PC-3 (cell line): ENCODE measurements around the gene G6PC3. TPM values are rescaled to one million over a fixed set of nuclear protein-coding genes. Genes with fewer than 3 reads are reported as not detected.

Source experiments
- ATAC-seq: fragments of 200-7000 bp; cut with Tn5 transposase; 2 replicates; pipeline ENCODE4 v1.9.1; 2020; ENCODE audit warnings: mild to moderate bottlenecking, moderate library complexity
- BruUV-seq: library from RNA; stranded (reverse); fragments of 400-500 nt; replicated peaks from 2 replicates; lab custom pipeline; 2021; lab: Mats Ljungman, UMichigan
- CTCF ChIA-PET: fragments of 300-600 bp; sonication (Branson Sonifier 250); formaldehyde crosslinking; loops from one replicate; lab custom pipeline; 2022; ENCODE audit warnings: antibody characterized with exemption; lab: Charles Lee
- POLR2A ChIA-PET: fragments of 300-600 bp; sonication (Branson Sonifier 250); formaldehyde crosslinking; loops from one replicate; lab custom pipeline; 2022; ENCODE audit warnings: antibody characterized with exemption; ENCODE audit not compliant: unreplicated experiment; lab: Charles Lee
- DNase-seq: peaks from one replicate; pipeline ENCODE4 v3.0.0-alpha.2; 2015
- H2AFZ ChIP-seq: fragments of 300-600 bp; sonication (generic); 2 replicates; pipeline ENCODE4 v1.6.0; 2016; ENCODE audit warnings: antibody characterized with exemption, low read length
- H3F3A ChIP-seq: fragments of 300-600 bp; sonication (generic); one replicate; pipeline ENCODE4 v1.6.0; 2017; ENCODE audit warnings: antibody characterized with exemption, low read length, control low read depth, mild to moderate bottlenecking; ENCODE audit not compliant: unreplicated experiment
- H3K27ac ChIP-seq: fragments of 300-600 bp; sonication (generic); 2 replicates; pipeline ENCODE4 v1.5.1; 2016; ENCODE audit warnings: mild to moderate bottlenecking, low read length
- H3K27me3 ChIP-seq: fragments of 300-600 bp; sonication (generic); 2 replicates; pipeline ENCODE4 v1.6.1; 2016; ENCODE audit warnings: low read length, mixed read lengths
- H3K36me3 ChIP-seq: fragments of 300-600 bp; sonication (generic); 2 replicates; pipeline ENCODE4 v1.6.1; 2016; ENCODE audit warnings: low read depth, mixed run types, low read length, mixed read lengths
- H3K4me1 ChIP-seq: fragments of 300-600 bp; sonication (generic); 2 replicates; pipeline ENCODE4 v1.5.1; 2016; ENCODE audit warnings: low read length; ENCODE audit not compliant: insufficient read depth
- H3K4me2 ChIP-seq: fragments of 300-600 bp; sonication (generic); 2 replicates; pipeline ENCODE4 v1.6.0; 2016; ENCODE audit warnings: low read length
- H3K4me3 ChIP-seq: fragments of 300-600 bp; sonication (generic); 2 replicates; pipeline ENCODE4 v1.5.1; 2016; ENCODE audit warnings: mild to moderate bottlenecking, low read length, mixed read lengths
- H3K79me2 ChIP-seq: fragments of 300-600 bp; sonication (generic); 2 replicates; pipeline ENCODE4 v1.6.1; 2017; ENCODE audit warnings: low read length, mixed read lengths
- H3K9ac ChIP-seq: fragments of 300-600 bp; sonication (generic); 2 replicates; pipeline ENCODE4 v1.6.0; 2016; ENCODE audit warnings: mild to moderate bottlenecking, low read length
- H3K9me2 ChIP-seq: fragments of 300-600 bp; sonication (generic); replicated peaks from 2 replicates; pipeline ENCODE4 v1.6.1; 2016; ENCODE audit warnings: mixed run types, low read length, mixed read lengths
- H3K9me3 ChIP-seq: fragments of 300-600 bp; sonication (generic); 2 replicates; pipeline ENCODE4 v1.6.1; 2016; ENCODE audit warnings: low read length, mixed read lengths
- H4K20me1 ChIP-seq: fragments of 300-600 bp; sonication (generic); 2 replicates; pipeline ENCODE4 v1.6.1; 2016; ENCODE audit warnings: low read length, mixed read lengths
- EZH2 ChIP-seq: fragments of 300-600 bp; sonication (generic); IDR thresholded peaks from one replicate; pipeline ENCODE4 v1.6.1; 2017; ENCODE audit warnings: antibody characterized with exemption, mild to moderate bottlenecking, low read length; ENCODE audit not compliant: unreplicated experiment
- EZH2phosphoT487 ChIP-seq: fragments of 300-600 bp; sonication (generic); IDR thresholded peaks from 2 replicates; pipeline ENCODE4 v1.6.1; 2018; ENCODE audit warnings: mild to moderate bottlenecking, antibody characterized with exemption, low read length, borderline replicate concordance
- intact Hi-C: fragments of 100-400 bp; cut with micrococcal nuclease; formaldehyde crosslinking; loops from 2 replicates; pipeline ENCODE4 v1.9.0; 2023
- total RNA-seq: library from RNA; depleted of rRNA; stranded (reverse); fragments of >200 nt; gene quantifications from 2 replicates; pipeline ENCODE4 v1.2.3, GENCODE V29; 2014
- TF ChIP-seq, protein P1 (sequence below): fragments of 300-600 bp; sonication (generic); conservative IDR thresholded peaks from 2 replicates; pipeline ENCODE4 v1.5.1; 2017; ENCODE audit warnings: antibody characterized with exemption, low read depth, mild to moderate bottlenecking, low read length

The G6PC3 gene
- total RNA-seq, 1 experiment from 2014 or later, result 69.5 TPM

DNA sequence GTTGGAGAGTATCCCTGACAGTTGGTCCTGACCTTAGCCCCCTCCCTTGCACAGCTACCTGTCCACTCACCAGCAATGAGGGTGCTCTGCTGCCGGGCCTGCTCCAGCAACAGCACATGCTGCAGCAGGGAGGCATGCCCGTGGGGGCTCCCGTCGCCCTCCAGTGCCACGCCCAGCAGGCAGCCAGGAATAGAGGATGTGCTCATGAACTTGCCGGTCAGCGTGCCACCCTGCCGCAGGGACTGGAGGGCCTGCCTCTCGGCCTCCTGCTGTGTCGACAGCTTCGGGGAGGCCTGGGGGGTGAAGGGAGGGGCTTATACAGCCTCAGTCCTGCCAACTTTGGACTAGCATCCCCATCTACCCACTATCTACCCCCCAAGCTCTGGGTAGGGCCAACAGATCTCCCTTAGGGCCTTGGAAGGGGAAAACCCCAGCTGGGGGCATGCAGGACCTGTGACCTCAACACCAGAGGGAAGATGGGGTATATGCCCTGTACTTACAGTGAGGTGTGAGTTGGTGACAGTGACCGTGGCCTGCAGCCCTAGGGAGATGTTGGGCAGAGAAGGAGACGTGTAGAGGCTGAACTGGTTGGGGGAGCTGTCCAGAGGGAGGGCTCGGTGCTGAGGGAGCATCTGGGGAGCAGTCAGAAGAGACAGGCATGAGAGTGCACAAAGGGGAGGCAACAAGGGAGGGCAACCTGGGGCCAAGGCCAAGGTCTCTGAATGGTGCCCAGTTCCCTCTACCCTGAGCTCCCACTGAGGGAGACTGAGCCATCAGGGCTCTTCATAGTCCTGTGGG is 20.9 kb downstream of the G6PC3 start:
- peaks cover 2% of the 10 kb centered on the region for H3F3A ChIP-seq
- TF ChIP-seq EZH2 (no peak), EZH2phosphoT487 (no peak)
- TF ChIP-seq, protein P1, sequence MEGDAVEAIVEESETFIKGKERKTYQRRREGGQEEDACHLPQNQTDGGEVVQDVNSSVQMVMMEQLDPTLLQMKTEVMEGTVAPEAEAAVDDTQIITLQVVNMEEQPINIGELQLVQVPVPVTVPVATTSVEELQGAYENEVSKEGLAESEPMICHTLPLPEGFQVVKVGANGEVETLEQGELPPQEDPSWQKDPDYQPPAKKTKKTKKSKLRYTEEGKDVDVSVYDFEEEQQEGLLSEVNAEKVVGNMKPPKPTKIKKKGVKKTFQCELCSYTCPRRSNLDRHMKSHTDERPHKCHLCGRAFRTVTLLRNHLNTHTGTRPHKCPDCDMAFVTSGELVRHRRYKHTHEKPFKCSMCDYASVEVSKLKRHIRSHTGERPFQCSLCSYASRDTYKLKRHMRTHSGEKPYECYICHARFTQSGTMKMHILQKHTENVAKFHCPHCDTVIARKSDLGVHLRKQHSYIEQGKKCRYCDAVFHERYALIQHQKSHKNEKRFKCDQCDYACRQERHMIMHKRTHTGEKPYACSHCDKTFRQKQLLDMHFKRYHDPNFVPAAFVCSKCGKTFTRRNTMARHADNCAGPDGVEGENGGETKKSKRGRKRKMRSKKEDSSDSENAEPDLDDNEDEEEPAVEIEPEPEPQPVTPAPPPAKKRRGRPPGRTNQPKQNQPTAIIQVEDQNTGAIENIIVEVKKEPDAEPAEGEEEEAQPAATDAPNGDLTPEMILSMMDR, result no peak

DNA sequence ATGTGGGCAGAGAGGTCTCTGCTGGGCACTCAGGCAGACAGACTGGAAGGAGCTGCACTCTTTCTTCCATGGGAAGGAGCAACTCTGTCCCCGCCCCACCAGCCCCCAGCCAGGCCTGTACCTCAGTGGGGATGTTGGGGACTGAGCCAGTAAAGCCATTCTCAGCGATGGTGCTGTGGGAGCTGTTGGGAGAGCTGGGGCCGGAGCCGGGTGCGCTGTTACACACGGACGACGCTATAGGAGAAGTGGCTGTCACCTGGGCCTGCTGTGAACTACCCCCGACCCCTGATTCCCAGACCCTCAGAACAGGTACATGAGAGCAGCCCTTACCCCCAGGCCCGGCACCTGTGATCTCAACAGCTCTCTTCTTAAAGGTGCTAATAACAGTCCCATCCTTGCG is 21.5 kb downstream of the G6PC3 start:
- CTCF ChIA-PET, result no interaction called here
- Histone ChIP-seq H3K9me3 (no peaks in the 10 kb centered on the region), H3K79me2 (no peaks in the 10 kb centered on the region), H3F3A (no peaks in the 10 kb centered on the region), H3K4me3 (no peak overlapping the region), H3K9ac (no peak overlapping the region), H3K27ac (no peak overlapping the region), H2AFZ (no peak overlapping the region), H3K27me3 (no peaks in the 10 kb centered on the region), H3K4me2 (no peak overlapping the region), H3K36me3 (no peaks in the 10 kb centered on the region), H3K4me1 (peaks cover 22% of the 10 kb centered on the region), H4K20me1 (no peaks in the 10 kb centered on the region), H3K9me2 (no peaks in the 10 kb centered on the region)
- DNase-seq, result no peak
- no peak for ATAC-seq
- intact Hi-C loops, result no loop called here
- no TSS peak for BruUV-seq
- TF ChIP-seq, protein P1, result no peak
- no peak for TF ChIP-seq EZH2
- no peak for TF ChIP-seq EZH2phosphoT487
- POLR2A ChIA-PET, result interaction anchor here (0.5 kb wide), 1 partner anchor 83 kb away, joined by 5 read pairs; no protein-coding TSS in a partner anchor

More for the DNA sequence above, 20.9 kb downstream of the G6PC3 start:
- Histone ChIP-seq H3K27me3 (no peaks in the 10 kb centered on the region), H2AFZ (no peak overlapping the region), H3K36me3 (no peaks in the 10 kb centered on the region), H3K9ac (no peak overlapping the region), H3K79me2 (no peaks in the 10 kb centered on the region), H3K4me3 (no peak overlapping the region), H3K27ac (no peak overlapping the region), H3K9me3 (no peaks in the 10 kb centered on the region), H4K20me1 (no peaks in the 10 kb centered on the region), H3K4me1 (peaks cover 27% of the 10 kb centered on the region), H3K9me2 (no peaks in the 10 kb centered on the region), H3K4me2 (no peak overlapping the region)
- BruUV-seq, result no TSS peak
- ATAC-seq (no peak), DNase-seq (no peak)
- ChIA-PET POLR2A (interaction anchor here (0.5 kb wide), 1 partner anchor 83 kb away, joined by 5 read pairs; no protein-coding TSS in a partner anchor), CTCF (interaction anchor here (0.5 kb wide), 1 partner anchor 59 kb away, joined by 3 read pairs; no protein-coding TSS in a partner anchor)
- intact Hi-C loops, result no loop called here
